Stimulated activated CD4-positive, alpha-beta T cell treated with anti-CD3 and anti-CD28 coated beads, TNF-alpha, amount 100 ng/mL, for 48 hours (primary cell): Measurements from ENCODE around the gene PDE5A.
A peak's percentile ranks its signal among the peaks of the same experiment; 100 is the strongest.
"Not testable (repeated sequence)": the region's sequence is repeated elsewhere in the genome, so short reads cannot be mapped to it uniquely, and the experiment has no call there.

ENCODE experiments used
- DNase-seq, 3 donors: peaks; one replicate each; pipeline ENCODE4 v3.0.0-alpha.2; 2020; ENCODE audit warnings: low read depth in 3 of 3

Gene PDE5A

GRCh38 chr4:119646347-119647071, 17.9 kb upstream of the PDE5A start:
- DNase-seq: no peak

GRCh38 chr4:119643306-119644042, 14.9 kb upstream of the PDE5A start:
- DNase-seq: no peak

- no peak for DNase-seq
Measured at GRCh38 chr4:119641765-119642164, 13.2 kb upstream of the PDE5A start.

GRCh38 chr4:119638359-119638758, 9.8 kb upstream of the PDE5A start:
- DNase-seq: no peak

GRCh38 chr4:119636851-119637250, 8.2 kb upstream of the PDE5A start:
- not testable (repeated sequence) for DNase-seq

- DNase-seq: no peak
Measured at GRCh38 chr4:119632216-119632615, 3.6 kb upstream of the PDE5A start.

GRCh38 chr4:119629142-119629471, 503 bp upstream of the PDE5A start:
- no peak for DNase-seq

- DNase-seq: peak in 2 of 3 donors; percentile 28 to 55
Measured at GRCh38 chr4:119627267-119628255, 1.0 kb downstream of the PDE5A start.

- DNase-seq: no peak
Measured at GRCh38 chr4:119626943-119627266, 1.7 kb downstream of the PDE5A start.

GRCh38 chr4:119626420-119626819, 2.2 kb downstream of the PDE5A start:
- no peak for DNase-seq

GRCh38 chr4:119625761-119626160, 2.8 kb downstream of the PDE5A start:
- DNase-seq: no peak

GRCh38 chr4:119624356-119624755, 4.2 kb downstream of the PDE5A start:
- no peak for DNase-seq

- no peak for DNase-seq
Measured at GRCh38 chr4:119623025-119623424, 5.6 kb downstream of the PDE5A start.

- no peak for DNase-seq
Measured at GRCh38 chr4:119615068-119615719, 13.4 kb downstream of the PDE5A start.

GRCh38 chr4:119604266-119604665, 24.3 kb downstream of the PDE5A start:
- DNase-seq: no peak

GRCh38 chr4:119602366-119602765, 26.2 kb downstream of the PDE5A start:
- no peak for DNase-seq

- no peak for DNase-seq
Measured at GRCh38 chr4:119598521-119598920, 30.1 kb downstream of the PDE5A start.

GRCh38 chr4:119597377-119597776, 31.2 kb downstream of the PDE5A start:
- DNase-seq: no peak

GRCh38 chr4:119593698-119594097, 34.9 kb downstream of the PDE5A start:
- no peak for DNase-seq

- DNase-seq: no peak
Measured at GRCh38 chr4:119592830-119593229, 35.8 kb downstream of the PDE5A start.

GRCh38 chr4:119589165-119589564, 39.4 kb downstream of the PDE5A start:
- DNase-seq: no peak

GRCh38 chr4:119587796-119588195, 40.8 kb downstream of the PDE5A start:
- no peak for DNase-seq
